ENCODE results near the gene SPOPL.
"Not testable (repeated sequence)": the region's sequence is repeated elsewhere in the genome, so short reads cannot be mapped to it uniquely, and the experiment has no call there.

Gene SPOPL

DNA sequence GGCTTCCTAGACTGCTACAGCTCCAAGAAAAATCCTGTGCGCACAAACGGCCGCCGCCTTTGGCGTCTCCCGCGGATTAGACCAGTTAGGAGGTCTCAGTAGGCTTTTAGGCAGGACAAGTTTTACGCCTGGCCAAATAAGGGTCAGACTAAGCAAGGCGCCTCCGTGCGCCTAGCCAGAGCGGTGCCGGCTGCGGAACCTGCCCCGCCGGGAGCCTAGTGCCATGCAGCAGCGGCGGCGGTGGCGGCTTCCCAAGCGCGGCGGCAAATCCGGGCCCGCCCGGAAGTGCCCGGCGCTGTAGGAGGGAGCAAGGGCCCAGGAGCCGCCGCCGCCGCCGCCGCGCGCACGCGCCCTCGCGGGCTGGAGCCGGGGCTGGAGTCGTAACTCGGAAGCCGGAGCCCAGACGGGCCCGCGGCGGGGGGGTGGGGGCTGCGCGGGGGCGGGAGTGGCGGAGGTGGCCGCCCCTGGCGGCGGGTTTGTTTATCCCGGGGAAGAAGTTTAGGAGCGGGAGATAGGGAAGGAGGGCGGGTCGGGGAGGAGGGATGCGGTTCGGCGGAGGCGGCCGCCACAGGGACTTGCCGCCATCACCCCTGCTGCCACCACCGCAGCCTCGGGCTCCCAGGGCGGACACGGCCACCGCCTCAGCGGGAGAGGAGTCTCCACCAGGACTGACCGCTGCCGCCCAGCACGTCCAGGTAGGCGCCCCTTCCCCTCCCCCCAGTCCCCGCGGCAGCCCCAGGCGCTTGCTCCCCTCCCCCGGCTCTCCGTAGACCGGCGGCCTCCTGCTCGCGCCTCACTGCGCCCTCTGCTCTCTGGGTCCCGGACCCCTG is at the start of gene SPOPL:
Gene SPOPL (plus strand): TSS at position 346 of the 830 bp plus-strand sequence. CDS start 48,447 bp downstream, outside the sequence.
- peak; percentile 64 to 69 for DNase-seq (ENCODE audit: low read depth in 2 of 2)

DNA sequence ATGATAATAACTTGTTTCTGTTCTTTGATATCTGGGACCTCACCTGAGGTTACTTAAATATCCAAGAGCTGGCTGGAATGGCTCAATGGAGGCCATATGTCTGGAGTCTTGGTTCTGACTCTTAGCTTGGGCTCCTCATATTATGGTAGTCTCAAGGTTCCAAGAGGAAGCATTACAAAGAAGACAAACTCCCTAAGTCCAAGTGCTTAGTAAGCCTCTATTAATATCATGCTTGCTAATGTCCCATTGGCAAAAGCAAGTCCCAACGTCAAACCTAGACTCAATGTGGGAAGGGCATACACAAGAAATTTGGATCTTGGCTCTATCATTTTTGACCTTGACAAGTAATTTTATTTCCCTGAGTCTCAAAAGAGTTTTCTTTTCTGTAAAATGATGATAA is 49.2 kb upstream of the SPOPL start:
- no peak for DNase-seq (ENCODE audit: low read depth in 2 of 2)

DNA sequence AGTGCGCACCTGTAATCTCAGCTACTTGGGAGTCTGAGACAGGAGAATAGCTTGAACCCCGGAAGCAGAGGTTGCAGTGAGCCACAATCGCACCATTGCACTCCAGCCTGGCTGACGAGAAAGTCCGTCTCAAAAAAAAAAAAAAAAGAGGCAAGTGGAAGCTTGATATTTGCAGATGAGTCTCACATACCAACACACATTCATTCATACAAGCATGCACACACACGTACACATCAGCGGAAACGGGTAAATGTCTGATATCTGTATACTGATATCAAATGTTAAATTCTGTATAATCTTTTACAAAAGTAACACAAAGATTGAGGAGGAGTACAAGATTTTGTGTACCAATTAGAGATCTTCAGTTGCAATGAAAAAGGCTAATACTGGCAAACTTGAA is 47.8 kb upstream of the SPOPL start:
- DNase-seq (ENCODE audit: low read depth in 2 of 2), result no peak

DNA sequence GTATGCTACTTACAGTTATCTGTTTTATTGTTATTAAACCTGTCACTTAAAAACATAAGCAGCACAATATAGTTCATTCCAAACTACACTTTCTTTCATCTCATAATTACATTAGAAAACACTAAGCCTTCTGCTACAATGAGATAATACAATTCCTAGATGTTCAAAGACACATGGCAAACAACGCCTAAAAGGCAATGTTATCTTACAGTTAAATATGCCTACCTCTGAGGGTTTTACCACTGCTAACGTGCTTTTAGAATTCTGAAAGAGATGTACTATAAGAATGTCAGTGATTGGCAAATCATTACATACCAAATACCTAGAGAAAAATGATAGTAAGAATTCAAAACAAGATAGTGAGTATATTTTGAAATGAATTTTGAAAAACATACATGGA is 46.8 kb upstream of the SPOPL start:
- no peak for DNase-seq (ENCODE audit: low read depth in 2 of 2)

DNA sequence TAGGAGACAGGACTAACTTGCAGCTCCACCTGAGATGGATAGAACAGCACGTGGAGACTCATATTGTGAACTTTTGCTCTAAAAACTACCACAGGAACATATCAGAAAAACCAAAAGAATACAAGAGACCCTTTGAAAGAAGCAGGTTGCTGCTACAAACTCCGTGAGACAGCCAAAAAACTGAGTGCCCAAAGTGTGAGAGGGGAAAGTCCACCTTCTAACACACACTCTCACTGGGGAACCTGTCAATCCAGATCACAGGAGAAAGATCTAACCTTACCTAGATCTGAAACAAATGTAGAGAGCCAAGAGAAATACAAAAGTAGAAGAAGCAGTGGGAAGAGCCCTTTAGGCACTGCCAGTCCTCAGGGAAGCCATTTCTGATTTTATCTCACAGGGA is 46.3 kb upstream of the SPOPL start:
- no peak for DNase-seq (ENCODE audit: low read depth in 2 of 2)

DNA sequence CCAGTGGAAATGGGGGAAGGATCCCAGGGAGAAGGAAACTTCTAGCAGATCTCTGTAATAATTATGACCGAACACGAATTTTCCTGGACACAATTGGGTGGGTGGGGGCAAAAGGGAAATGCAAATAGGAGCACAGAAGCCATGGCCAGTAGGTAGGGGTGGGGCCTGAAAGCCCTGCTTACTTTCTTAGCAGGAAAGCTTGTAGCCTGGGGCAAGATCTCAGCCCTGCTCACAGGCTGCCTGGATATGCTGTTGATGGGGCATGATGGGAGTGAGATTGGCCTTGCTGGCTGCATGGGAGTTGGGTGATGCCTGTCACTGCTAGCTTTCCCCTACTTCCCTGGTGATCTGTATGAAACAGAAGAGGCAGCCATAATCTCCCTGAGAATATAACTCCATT is 45.9 kb upstream of the SPOPL start:
- DNase-seq (ENCODE audit: low read depth in 2 of 2), result no peak

DNA sequence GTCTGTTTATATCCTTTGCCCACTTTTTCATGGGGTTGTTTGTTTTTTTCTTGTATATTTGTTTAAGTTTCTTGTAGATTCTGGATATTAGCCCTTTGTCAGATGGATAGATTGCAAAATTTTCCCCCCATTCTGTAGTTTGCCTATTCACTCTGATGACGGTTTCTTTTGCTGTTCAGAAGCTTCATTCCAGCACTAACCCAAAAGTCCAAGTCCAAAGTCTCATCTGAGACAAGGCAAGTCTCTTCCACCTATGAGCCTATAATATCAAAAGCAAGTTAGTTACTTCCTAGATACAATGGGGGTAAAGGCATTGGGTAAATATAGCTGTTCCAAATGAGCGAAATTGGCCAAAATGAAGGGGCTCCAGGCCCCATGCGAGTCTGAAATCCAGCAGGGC is 38.9 kb upstream of the SPOPL start:
- DNase-seq (ENCODE audit: low read depth in 2 of 2), result not testable (repeated sequence)

DNA sequence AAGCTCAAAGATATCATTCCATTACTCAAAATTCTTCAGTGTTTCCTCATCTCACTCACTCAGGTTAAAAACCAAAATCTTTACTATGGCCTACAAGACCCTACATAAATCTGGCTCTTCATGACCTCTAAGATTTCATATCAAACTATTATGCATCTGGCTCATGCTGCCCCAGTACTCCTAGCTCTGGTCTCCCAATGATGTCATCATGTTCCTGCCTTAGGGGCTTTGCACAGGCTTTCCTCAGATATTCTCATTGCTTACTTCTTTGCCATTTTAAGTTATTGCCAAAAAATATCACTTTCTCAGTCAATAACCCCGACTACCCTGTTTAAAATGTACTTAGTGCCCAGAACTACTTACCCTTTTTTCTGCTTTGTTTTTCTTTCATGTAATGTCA is 33.0 kb upstream of the SPOPL start:
- DNase-seq (ENCODE audit: low read depth in 2 of 2), result no peak

DNA sequence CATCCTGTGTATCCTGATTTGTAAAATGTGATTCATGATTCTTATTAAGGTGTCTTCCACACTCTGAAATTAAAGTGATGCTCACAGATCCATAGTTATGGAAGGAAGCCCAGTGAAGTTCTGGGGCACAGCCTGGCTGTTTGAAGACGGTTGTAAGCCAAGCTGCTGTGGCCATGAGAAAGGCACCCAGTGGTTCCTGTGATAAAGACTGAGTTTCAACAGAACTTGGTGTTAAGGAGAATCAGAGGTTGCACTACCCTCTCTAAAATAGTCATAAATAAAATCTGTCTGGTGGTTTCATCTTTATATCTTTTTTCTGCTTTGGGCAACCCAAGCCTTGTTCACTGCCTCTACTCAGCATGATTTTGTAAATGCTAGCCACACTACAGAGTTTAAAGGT is 32.2 kb upstream of the SPOPL start:
- DNase-seq (ENCODE audit: low read depth in 2 of 2), result no peak

DNA sequence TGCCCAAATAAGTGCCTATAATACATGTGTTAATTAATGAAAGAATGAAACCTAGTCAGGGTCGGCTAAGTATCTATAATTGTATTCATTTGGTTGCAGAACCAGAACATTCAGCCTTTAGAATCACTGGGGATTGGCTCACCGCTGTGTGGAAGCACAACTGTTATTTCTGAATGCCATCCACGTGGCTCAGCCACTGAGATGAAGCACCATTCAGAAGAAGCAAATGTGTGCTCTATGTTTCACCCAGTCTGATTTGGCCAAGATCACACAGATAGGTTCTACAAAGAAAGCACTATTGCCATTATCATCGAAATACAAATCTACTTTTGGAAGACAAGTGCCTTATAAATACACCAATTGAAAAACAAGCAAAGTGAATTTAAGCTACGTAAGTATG is 30.6 kb upstream of the SPOPL start:
- DNase-seq (ENCODE audit: low read depth in 2 of 2), result no peak

DNA sequence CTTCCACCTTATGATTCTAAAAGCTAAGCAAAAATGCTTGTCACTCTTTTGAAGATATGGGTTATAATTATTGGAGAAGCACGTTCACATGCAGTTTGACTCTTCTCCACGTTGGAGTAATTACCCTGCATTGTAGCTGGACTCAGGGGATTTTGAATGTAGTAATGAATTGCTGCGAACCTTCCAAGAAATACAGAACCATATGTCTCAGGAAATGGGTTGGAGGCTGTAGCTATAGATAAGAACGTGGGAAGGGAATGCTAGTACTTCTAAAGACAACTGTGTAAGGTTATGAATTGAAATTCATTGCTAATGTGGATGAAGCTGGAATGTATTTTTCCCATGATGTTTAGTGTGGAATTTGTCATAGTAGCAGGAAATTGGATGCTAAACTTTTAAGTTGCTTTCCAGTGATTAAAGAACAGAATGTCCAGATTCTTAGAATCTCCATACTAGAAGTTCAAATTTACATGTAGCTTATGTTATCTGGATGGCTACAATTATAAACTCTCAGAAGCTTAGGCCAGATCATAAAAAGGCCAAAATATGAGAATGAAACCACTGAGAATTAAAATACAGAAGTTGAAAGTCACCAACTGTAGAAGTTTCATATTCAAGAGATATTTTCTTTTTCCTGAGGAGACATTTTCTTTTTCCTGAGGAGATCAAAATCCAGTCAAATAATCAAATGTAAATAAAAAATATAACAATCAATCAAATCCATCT is 27.3 kb upstream of the SPOPL start:
- DNase-seq (ENCODE audit: low read depth in 2 of 2), result no peak

DNA sequence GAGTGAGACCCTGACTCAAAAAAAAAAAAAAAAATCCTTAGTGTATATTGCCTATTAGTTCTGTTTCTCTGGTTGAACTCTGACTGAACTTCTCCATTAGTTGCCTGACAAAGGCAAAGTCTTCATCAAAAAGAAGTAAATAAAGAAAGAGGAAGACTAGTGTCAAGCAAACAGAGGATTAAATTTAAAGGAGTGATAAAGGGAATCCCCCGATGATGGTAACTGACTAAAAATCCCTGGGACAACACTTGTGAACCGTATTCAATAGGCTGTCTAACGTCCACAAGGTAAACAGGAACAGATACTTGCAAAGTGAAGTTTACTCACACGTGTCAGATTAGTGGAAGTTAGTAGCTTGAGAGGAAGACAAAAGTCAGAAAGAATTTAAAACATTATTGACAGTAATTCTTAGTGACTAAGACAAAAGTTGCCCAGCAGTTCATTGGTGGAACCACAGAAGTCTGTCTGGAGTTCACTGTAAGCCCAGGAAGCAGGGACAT is 26.2 kb upstream of the SPOPL start:
- DNase-seq (ENCODE audit: low read depth in 2 of 2), result no peak

DNA sequence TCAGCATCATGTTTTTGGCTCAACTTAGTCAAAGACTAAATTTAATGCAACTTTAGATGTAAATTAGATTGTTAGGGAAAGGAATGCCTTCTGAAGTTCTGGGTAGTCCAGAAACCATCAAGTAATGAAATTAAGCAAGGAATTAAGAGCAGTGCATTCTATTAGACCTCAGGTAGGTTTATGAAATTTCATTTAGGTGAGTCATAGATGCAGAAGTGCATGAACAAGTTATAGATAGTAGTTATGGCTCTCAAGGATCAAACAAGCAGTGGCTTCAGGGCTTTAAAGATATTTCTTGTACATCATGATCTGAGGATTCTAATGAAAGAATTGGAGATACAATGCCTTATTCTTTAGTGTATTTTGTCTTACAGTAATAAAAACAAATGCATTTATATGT is 25.4 kb upstream of the SPOPL start:
- DNase-seq (ENCODE audit: low read depth in 2 of 2), result no peak

DNA sequence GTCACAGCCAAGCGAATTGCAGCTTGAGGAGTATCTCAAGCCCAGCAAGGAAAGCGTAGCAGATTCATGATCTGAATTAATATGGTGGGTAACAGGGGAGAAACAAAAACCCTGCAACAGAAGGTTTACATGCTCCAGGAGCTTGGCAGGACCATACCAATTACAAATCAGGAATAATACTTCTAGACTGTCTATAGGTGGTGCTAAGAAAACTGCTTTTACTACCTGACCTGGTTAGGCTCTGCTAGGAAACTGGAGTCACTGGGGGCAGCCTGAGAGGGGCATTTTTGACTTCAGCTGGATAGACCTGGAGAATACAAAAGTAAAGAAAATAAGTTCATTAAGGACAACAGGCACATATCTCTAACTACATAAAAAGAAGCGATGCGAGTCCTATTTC is 24.6 kb upstream of the SPOPL start:
- no peak for DNase-seq (ENCODE audit: low read depth in 2 of 2)

DNA sequence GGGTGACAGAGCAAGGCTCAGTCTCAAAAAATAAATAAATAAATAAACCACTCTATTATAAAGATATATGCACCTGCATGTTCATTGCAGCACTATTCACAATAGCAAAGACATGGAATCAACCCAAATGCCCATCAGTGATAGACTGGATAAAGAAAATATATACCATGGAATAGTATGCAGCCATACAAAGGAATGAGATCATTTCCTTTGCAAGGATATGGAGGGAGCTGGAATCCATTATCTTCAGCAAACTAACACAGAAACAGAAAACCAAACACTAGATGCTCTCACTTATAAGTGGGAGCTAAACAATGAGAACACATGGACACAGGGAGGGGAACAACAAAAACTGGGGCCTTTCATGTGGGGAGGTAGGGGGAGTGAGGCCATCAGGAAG is 18.8 kb upstream of the SPOPL start:
- DNase-seq (ENCODE audit: low read depth in 2 of 2), result not testable (repeated sequence)

DNA sequence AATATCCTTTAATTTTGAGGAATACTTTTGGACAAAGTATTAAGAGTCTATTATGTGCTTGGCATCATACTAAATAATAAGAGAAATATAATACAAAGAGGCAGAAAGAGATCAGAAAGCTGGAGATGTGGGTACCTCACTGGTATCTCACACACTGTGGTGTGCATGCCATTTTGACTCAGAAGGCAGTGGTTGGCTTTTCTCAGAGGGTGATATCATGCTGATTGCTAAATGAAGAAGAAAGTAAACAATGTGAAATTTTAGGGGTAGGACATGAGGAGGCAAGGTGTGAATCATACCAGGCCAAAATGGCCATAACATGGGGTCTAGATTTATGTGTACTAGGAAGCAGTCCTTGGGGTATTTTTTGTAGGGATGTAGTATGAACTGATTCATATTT is 16.6 kb upstream of the SPOPL start:
- no peak for DNase-seq (ENCODE audit: low read depth in 2 of 2)

DNA sequence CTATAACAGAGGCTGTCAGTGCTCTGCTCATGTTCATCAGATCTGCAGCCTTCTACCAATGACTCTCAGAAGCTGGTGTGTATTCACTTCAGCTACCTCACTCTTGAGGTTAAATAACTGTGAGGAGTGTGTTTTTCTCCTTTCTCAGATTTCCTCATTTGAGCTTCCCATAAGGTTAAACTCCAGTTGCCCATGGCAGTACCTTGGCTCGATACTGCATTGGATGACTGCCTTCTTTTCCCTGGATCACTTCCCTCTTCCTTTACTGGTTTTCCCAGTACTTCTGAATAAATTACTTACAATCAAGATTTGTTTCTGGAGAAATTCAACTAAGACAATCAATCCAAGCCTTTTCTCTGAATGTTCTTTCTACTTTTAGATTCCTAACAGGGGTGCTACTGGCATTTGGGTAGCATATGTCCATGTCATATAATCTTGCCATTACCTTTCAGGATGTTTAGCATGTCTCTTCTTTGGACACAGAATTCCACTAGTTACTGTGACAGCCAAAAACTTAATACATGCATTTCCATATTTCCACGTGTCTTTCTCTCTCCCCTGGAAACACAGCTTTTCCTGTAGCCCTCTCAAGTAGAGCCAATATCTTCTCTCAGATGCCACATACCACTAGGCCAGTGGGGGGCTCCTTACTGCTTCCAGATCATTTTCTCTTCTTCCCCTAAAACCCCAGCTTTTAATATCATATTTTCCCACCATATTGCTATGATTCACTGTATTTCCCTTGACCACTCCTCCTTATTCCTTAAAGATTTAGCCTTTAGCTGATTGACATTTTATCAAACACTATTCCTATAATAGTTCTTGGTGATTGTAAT is 15.0 kb upstream of the SPOPL start:
- no peak for DNase-seq (ENCODE audit: low read depth in 2 of 2)

DNA sequence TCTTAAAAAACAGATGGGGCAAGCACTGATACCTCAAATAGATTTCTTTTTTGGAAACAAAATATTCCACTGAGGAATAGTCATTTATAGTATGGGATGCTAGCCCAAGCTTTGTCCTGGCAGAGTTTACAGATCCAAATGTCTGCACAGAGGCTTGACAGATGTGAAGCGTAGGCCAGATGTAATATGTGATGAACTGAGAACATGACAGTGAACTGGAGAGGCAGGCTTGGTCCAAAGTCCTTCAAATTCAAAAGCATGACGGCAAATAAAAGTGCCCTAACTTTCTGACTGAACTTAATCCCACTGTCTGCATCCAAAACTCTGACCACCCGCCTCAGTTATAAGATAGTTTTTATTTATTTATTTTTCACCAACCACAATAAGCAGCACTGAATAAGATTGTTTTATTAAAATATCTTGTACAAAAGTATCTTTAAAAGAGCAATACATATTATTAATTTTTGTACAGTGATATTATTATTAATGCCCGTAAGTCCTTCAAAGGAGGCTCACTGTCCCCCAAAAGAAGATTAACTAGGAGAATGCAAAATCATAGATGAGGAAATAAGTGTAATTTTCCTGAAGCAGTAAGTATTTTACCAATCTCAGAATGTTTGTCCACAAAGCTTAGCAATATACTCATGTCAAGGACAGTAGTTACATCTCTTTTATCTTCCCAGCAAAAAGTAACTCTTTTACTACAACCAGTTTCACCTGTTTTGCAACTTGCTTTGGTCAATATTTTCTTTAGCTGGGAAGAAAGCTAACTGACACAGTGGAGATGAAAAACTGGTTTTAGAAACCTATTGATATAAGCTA is 10.7 kb upstream of the SPOPL start:
- DNase-seq (ENCODE audit: low read depth in 2 of 2), result no peak

DNA sequence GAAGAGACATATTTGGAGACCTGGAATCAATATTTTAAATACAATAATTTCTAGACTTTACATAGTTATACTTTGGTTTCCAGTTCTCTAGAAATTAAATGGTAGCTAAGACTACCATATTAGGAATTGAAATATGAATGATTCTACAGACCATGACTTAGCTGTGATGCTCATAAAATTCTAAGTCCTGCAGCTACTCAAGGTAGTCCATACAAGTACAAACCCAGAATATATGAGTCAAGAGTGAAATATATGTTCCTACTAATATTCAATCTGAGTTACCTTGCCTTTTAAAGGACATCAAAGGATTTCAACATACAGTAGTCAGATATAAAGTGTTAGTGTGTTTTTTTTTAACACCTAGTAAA is 10.1 kb upstream of the SPOPL start:
- no peak for DNase-seq (ENCODE audit: low read depth in 2 of 2)

DNA sequence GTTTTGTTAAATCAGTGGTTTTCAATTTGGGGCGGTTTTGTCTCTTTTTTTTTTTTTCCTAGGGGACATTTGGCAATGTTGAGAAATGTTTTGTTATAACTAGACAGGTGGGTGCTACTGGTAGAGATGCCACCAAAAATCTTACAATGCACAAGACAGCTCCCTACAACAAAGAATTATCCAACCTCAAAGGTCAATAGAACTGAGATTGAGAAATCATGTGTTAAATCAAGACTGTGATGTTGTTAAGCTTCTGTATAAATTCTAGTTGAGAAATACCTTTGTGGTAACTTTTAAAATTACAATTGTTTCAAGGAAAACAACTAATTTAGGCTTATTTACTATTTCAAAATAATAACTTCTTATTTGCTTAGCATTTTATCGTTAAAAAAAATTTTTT is 9.4 kb upstream of the SPOPL start:
- no peak for DNase-seq (ENCODE audit: low read depth in 2 of 2)

DNA sequence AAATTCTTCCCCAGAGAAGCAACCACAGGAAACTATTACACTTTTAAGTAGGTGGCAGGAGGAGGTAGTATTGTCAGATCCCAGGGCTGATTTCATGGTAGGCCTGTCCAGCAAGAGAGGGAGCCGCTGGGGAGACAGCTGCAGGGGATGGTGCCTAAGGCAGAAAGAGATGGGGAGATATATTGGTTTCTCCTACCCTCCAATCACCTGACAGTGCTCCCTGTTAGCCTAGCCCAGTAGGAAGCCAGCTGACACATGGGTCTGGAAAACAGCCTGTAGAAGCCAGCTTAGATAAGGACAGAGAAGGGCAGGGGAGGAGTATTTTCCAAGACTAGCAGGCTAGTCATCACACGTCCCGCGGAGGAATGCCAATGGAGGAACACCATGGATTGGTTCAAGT is 8.2 kb upstream of the SPOPL start:
- no peak for DNase-seq (ENCODE audit: low read depth in 2 of 2)
